CD4-positive, alpha-beta T cell treated with Interleukin-10 for 1 hour (primary cell): ENCODE measurements around the gene CRHR2.
A peak's percentile ranks its signal among the peaks of the same experiment; 100 is the strongest.
"Not testable (repeated sequence)": the region's sequence is repeated elsewhere in the genome, so short reads cannot be mapped to it uniquely, and the experiment has no call there.

Experiments used
- DNase-seq: peaks from one replicate; pipeline ENCODE4 v3.0.0-alpha.2; 2020

CRHR2 gene

DNA sequence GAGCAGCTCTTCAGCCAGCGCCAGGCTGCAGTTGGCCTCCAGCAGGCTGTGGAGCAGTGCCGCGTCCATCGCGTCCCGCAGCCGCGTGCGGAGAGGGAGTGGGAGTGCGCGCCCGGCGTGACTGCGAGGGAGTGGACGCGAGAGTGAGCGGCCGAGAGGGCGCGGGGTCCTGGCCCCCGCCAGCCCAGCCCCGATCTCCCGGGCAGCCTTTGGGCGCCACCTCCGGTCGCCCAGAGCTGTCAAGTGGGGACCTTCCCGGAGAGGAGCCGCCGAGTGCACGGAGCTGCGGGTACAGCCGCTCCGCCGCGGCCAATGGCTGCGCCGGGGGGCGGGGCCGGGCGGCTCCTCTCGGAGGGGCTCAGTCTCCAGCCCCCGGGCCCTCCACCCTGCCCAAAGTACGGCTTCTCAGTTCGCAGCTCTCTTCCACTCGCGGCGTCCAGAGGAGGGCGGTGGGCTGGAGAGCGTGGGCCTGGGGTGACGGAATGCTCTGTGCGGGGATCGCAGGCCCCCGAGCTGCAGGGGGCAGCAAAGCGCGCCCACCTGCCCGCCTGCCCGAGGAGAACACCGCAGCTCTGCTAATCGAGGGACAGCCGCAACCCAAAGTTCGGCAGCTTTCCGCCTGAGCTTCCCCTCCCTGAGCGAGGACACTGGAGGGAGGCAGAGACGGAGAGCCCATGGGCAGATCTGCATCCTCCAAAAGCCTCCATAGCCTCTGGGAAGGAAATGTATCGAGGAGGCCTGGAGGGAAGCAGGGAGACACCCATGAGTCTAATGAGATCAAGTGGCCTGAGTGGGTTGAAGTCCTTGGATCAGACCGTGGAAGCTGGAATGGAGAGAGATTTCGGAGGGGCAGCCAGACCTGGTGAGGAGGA, at the start of gene CRHR2:
Gene CRHR2, minus strand, starts transcription at position 245 of the 872 bp plus-strand sequence. Its CDS starts 176 bp downstream, at position 69.
- peak; percentile 30 for DNase-seq

DNA sequence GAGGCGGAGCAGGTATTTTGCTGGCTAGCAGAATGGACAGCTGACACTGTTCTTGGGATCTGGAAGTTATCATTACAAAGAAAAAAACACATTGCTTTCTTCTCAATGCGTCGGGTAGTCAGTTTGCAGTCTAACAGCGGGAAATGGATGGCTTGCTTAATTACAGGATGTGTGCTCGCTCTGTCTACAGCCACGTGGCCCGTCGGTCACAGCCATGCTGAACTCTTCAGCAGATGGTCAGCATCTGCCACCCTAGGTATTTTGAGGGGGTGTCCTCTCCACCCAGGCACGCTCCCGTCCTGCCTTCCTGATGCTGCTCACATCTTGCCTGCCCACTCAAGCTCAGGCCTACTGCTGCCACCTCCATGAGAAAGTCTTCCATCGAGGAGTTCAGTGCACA, 49.3 kb upstream of the CRHR2 start:
- no peak for DNase-seq

GRCh38 chr7:30730996-30731395, 48.7 kb upstream of the CRHR2 start:
- DNase-seq = no peak

DNA sequence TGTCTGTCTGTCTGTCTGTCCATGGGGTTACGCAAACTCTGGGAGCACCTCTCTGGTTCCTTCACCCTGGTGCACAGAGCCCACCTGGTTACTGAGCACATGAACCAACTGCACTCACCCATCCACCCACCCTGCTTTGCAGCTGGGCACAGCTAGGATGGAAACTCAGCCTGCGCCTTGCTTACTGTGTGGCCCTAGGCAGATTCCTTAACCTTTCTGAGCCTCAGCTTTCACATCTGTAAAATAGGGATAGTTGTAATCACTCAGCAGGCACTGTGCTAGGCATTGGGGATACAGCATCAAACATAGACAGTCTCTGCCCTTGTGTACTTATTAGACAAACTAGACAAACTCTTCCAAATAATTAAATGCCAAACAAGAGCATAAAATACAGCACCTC, 47.8 kb upstream of the CRHR2 start:
- no peak for DNase-seq

- DNase-seq = no peak
Observed at GRCh38 chr7:30729642-30730041, 47.4 kb upstream of the CRHR2 start.

DNA sequence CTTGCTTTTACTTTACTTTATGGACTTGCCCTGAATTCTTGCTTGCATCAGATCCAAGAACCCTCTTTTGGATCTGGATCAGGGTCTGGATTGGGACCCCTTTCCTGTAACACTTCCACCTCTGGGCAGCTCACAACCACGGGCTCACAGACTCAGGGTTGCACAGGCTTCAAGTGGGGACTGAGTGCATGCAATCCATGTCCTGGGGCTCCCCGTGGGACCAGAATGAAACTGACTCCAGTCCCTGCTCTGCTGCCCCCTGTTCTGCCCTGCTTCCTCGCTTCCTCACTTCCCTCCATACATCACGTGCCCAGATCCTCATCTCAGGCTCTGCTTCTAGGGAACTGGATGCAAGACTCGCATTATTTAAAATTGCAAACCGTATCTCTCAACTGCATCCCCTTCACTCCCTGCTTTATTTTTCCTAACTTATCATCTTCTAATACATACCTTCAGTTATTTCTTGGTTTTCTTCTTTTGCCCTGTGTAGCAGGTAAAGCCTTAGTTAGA, 46.4 kb upstream of the CRHR2 start:
- DNase-seq = no peak

- peak; percentile 68 for DNase-seq
Observed at GRCh38 chr7:30727061-30727945, 45.0 kb upstream of the CRHR2 start.

- peak; percentile 30 for DNase-seq
Observed at GRCh38 chr7:30726296-30727006, 44.2 kb upstream of the CRHR2 start.

DNA sequence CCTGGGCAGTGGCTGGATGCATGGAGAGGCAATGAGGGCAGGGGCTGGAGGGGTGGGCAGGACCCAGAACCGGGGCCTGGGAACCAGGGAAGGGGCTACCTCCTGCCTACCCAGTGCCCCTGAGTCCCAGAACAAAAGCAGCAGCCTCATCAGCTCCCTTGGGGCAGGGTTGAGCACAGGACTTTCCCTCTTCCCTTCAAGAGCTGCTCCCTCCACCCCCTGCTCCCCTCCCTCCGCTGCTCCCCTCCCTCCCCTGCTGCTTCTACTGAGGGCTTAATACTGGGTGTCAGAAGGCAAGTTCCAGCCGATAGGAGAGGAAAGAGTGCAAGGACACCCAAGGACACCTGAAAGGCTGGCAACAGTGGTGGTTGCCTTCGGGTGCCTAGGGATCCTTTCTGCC, 41.5 kb upstream of the CRHR2 start:
- no peak for DNase-seq

DNA sequence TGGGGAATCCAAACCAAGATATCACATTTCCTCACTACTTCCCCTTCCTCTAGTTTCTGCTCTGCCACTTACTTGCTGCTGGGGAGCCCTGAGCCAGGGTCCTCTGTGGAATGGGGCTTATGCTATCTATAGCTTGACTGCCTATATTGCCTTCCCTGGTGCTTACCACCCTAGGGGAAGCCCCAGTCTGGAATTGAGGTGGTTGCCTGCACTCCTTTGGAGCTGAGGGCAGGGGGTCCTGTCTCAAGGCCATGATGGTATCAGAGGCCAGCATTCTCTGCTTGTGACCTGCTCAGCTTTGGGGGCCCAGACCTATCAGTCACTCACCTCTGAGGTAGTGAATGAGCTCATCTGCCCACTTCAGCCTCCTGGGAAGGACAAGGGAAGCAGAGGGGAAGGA, 40.4 kb upstream of the CRHR2 start:
- no peak for DNase-seq

DNA sequence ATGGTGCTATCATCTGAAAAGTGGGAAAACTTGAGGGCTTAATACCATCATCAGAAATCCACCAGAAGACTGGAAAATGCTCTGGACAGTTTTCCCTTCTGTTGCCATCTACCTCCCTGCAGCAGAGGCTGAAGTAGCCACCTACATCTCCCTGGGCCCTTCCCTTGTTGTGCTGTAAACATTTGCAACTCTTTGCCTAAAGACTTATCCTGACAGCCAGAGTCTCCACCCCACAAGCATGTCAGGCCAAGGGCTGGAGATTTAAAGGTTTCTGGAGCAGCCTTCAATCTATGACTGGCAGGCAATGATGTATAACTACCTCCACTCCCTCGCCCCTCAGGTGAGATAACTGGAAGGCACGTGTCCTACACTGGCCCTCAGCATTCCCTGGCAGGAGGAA, 39.9 kb upstream of the CRHR2 start:
- DNase-seq = no peak

- DNase-seq = no peak
Observed at GRCh38 chr7:30721211-30721610, 39.0 kb upstream of the CRHR2 start.

- not testable (repeated sequence) for DNase-seq
Observed at GRCh38 chr7:30719434-30719833, 37.2 kb upstream of the CRHR2 start.

- no peak for DNase-seq
Observed at GRCh38 chr7:30717181-30717580, 34.9 kb upstream of the CRHR2 start.

- DNase-seq = no peak
Observed at GRCh38 chr7:30714129-30714528, 31.9 kb upstream of the CRHR2 start.

GRCh38 chr7:30713392-30713791, 31.1 kb upstream of the CRHR2 start:
- no peak for DNase-seq

DNA sequence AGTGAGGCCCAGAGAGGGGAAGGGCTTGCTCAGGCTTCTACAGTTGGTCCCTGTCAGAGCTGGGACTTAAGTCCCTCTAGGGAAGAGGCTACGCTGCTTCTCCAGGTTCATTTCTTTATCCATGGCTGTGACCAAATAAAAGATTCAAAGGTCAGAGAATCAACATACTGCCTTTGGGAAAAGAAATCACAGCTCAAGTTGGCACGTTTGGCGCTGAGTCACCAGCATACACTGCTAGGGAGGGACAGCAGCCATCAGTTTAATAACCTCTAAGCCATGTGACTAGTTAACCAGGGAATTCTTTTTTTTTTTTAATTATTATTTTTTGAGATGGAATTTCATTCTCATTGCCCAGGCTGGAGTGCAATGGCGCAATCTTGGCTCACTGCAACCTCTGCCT, 28.4 kb upstream of the CRHR2 start:
- DNase-seq = no peak

- DNase-seq = no peak
Observed at GRCh38 chr7:30709549-30709948, 27.3 kb upstream of the CRHR2 start.

- no peak for DNase-seq
Observed at GRCh38 chr7:30708983-30709382, 26.7 kb upstream of the CRHR2 start.

DNA sequence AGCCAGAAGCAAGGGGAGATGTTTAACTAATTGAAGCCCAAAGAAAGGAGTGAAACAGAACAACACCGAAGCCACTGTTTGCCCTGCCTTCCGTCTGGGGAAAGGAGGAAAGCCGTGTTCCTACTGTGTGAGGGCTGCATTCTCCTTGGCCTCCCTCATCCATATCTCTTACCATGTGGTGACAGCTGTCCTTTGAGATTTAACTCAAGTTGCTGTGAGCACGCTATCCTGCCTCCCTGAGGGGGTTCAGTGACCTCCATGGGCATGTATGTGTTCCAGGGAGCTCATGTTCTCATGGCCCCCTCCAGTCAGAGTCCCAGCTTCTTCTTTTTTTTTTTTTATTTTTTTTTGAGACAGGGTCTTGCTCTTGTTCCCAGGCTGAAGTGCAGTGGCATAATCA, 26.2 kb upstream of the CRHR2 start:
- DNase-seq = no peak

- no peak for DNase-seq
Observed at GRCh38 chr7:30707391-30708357, 25.4 kb upstream of the CRHR2 start.

DNA sequence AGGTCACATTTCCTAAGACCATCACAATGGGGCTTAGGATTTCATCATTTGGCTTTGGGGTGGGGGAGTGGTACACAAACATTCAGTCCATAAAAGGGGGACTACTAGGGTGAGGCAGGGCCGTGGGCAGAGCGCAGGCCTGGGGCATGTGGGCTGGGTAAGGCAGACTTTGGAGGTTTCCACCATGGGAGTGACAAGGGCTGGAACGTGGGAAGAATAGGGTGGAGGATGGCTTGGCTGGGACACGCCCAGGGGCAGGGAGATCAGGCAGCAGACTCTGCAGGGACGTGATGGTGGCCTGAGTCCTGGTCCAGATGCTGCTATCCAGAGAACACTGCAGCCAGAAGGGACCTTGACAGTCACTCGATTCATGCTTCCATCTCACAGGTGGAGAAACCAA, 24.7 kb upstream of the CRHR2 start:
- no peak for DNase-seq
